HEK293 (cell line): Measurements from ENCODE around the gene ZNF530.

Experiments used
- GLIS1 ChIP-seq: fragments of 450-650 bp; formaldehyde crosslinking; IDR thresholded peaks from 2 replicates; pipeline ENCODE4 v1.5.1; 2016; ENCODE audit warnings: missing biosample characterization, missing genetic modification characterization
- KLF7 ChIP-seq: fragments of 450-650 bp; formaldehyde crosslinking; IDR thresholded peaks from 2 replicates; pipeline ENCODE4 v1.5.1; 2016; ENCODE audit warnings: missing biosample characterization, missing genetic modification characterization, borderline replicate concordance
- KLF9 ChIP-seq: fragments of 450-650 bp; formaldehyde crosslinking; IDR thresholded peaks from 2 replicates; pipeline ENCODE4 v1.5.1; 2016; ENCODE audit warnings: missing biosample characterization, missing genetic modification characterization, low read depth
- YY2 ChIP-seq: fragments of 450-650 bp; formaldehyde crosslinking; IDR thresholded peaks from 2 replicates; pipeline ENCODE4 v1.5.1; 2016; ENCODE audit warnings: missing biosample characterization, missing genetic modification characterization
- ZNF112 ChIP-seq: fragments of 450-650 bp; formaldehyde crosslinking; IDR thresholded peaks from 2 replicates; pipeline ENCODE4 v1.5.0; 2017; ENCODE audit warnings: missing biosample characterization, missing genetic modification characterization
- ZNF132 ChIP-seq: fragments of 450-650 bp; formaldehyde crosslinking; IDR thresholded peaks from 2 replicates; pipeline ENCODE4 v1.5.1; 2017; ENCODE audit warnings: missing biosample characterization, missing genetic modification characterization, borderline replicate concordance
- ZNF184 ChIP-seq: fragments of 450-650 bp; IDR thresholded peaks from 2 replicates; pipeline ENCODE4 v1.5.1; 2018; ENCODE audit warnings: missing biosample characterization, mild to moderate bottlenecking, missing genetic modification characterization
- ZNF211 ChIP-seq: fragments of 450-650 bp; formaldehyde crosslinking; IDR thresholded peaks from 2 replicates; pipeline ENCODE4 v1.5.1; 2016; ENCODE audit warnings: low read depth, missing biosample characterization, missing genetic modification characterization
- ZNF292 ChIP-seq: fragments of 450-650 bp; formaldehyde crosslinking; IDR thresholded peaks from 2 replicates; pipeline ENCODE4 v1.5.1; 2016; ENCODE audit warnings: low read depth, missing biosample characterization, missing genetic modification characterization, borderline replicate concordance
- ZNF335 ChIP-seq: fragments of 450-650 bp; formaldehyde crosslinking; conservative IDR thresholded peaks from 2 replicates; pipeline ENCODE4 v1.5.1; 2016; ENCODE audit warnings: missing biosample characterization, missing genetic modification characterization
- ZNF350 ChIP-seq: fragments of 450-650 bp; formaldehyde crosslinking; IDR thresholded peaks from 2 replicates; pipeline ENCODE4 v1.5.0; 2017; ENCODE audit warnings: missing biosample characterization, mild to moderate bottlenecking, missing genetic modification characterization
- ZNF544 ChIP-seq: fragments of 450-650 bp; formaldehyde crosslinking; IDR thresholded peaks from 2 replicates; pipeline ENCODE4 v1.5.0; 2017; ENCODE audit warnings: missing biosample characterization, missing genetic modification characterization
- ZNF555 ChIP-seq: fragments of 450-650 bp; formaldehyde crosslinking; conservative IDR thresholded peaks from 2 replicates; pipeline ENCODE4 v1.5.1; 2017; ENCODE audit warnings: missing biosample characterization, mild to moderate bottlenecking, missing genetic modification characterization, inconsistent platforms
- ZNF561 ChIP-seq: fragments of 450-650 bp; IDR thresholded peaks from 2 replicates; pipeline ENCODE4 v1.5.1; 2018; ENCODE audit warnings: missing biosample characterization, missing genetic modification characterization, borderline replicate concordance
- ZNF610 ChIP-seq: fragments of 450-650 bp; formaldehyde crosslinking; IDR thresholded peaks from 2 replicates; pipeline ENCODE4 v1.5.1; 2016; ENCODE audit warnings: missing biosample characterization, missing genetic modification characterization, borderline replicate concordance
- ZNF658 ChIP-seq: fragments of 450-650 bp; formaldehyde crosslinking; IDR thresholded peaks from 2 replicates; pipeline ENCODE4; 2016; ENCODE audit warnings: missing biosample characterization, missing genetic modification characterization
- TF ChIP-seq, protein P1 (sequence below): fragments of 450-650 bp; formaldehyde crosslinking; IDR thresholded peaks from 2 replicates; pipeline ENCODE4 v1.5.1; 2016; ENCODE audit warnings: missing biosample characterization, missing genetic modification characterization, low read depth
- TF ChIP-seq, protein P2 (sequence below): fragments of 450-650 bp; formaldehyde crosslinking; optimal IDR thresholded peaks from 2 replicates; pipeline ENCODE3; 2016; ENCODE audit warnings: missing biosample characterization, mild to moderate bottlenecking, missing genetic modification characterization
- TF ChIP-seq, protein P3 (sequence below): fragments of 450-650 bp; formaldehyde crosslinking; IDR thresholded peaks from 2 replicates; pipeline ENCODE4 v1.5.1; 2016; ENCODE audit warnings: missing biosample characterization, missing genetic modification characterization
- TF ChIP-seq, protein P4 (sequence below): fragments of 450-650 bp; formaldehyde crosslinking; IDR thresholded peaks from 2 replicates; pipeline ENCODE4 v1.5.1; 2016; ENCODE audit warnings: missing biosample characterization, missing genetic modification characterization
- TF ChIP-seq, protein P5 (sequence below): fragments of 450-650 bp; formaldehyde crosslinking; IDR thresholded peaks from 2 replicates; pipeline ENCODE4 v1.5.1; 2017; ENCODE audit warnings: missing biosample characterization, missing genetic modification characterization
- TF ChIP-seq, protein P6 (sequence below): fragments of 450-650 bp; formaldehyde crosslinking; IDR thresholded peaks from 2 replicates; pipeline ENCODE4 v1.5.1; 2017; ENCODE audit warnings: missing biosample characterization, missing genetic modification characterization
- TF ChIP-seq, protein P7 (sequence below): fragments of 450-650 bp; IDR thresholded peaks from 2 replicates; pipeline ENCODE4 v1.5.1; 2018; ENCODE audit warnings: missing biosample characterization, mild to moderate bottlenecking, missing genetic modification characterization

The ZNF530 gene

DNA sequence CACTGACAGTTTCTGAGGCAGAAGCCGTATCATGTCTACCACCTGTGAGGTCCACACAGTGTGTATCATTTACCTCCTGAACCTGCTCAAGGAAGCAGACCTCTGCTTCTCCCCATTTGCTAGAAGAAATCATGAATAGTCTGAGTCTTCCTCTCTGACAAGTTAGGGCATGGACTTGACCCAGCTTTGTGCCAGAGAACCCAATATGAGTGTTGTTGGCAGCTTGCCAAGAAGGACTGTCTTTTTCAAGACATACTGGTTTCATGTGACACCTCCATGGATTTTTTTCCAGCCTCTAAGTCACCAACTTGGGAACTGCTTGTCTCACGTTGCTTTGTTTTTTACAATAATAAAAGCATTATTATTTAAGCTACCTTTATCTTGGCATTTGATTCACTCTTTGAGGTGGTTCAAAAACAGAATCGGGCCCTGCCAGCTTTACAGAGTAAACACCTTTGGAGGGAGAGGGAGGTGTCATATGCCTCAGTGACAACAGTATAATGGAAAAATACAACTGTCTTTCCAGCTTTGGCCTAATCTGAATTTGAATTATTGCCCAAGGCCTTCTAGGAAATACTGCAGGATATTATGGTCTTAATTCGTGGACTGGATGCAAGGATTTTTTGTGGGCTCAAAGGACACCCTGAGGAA lies 42.8 kb downstream of the ZNF530 start (continued):
- TF ChIP-seq YY2 (tag by site-specific recombination) (no peak), ZNF292 (no peak), ZNF112 (tag by site-specific recombination) (0 out of 2 replicates have a peak, but pooled peaks have one; percentile 36), ZNF561 (tag by site-specific recombination) (peak; percentile 29; the same call in 1 of the 2 replicates), ZNF184 (0 out of 2 replicates have a peak, but pooled peaks have one; percentile 38), ZNF544 (tag by site-specific recombination) (peak; percentile 82), ZNF658 (no peak), ZNF610 (tag by site-specific recombination) (no peak), ZNF350 (tag by site-specific recombination) (0 out of 2 replicates have a peak, but pooled peaks have one; percentile 52), ZNF335 (tag by site-specific recombination) (no peak), KLF7 (tag by site-specific recombination) (no peak), ZNF211 (tag by site-specific recombination) (no peak), ZNF132 (no peak), GLIS1 (tag by site-specific recombination) (no peak), KLF9 (tag by site-specific recombination) (no peak), ZNF555 (tag by site-specific recombination) (no peak)
- TF ChIP-seq, protein P1, sequence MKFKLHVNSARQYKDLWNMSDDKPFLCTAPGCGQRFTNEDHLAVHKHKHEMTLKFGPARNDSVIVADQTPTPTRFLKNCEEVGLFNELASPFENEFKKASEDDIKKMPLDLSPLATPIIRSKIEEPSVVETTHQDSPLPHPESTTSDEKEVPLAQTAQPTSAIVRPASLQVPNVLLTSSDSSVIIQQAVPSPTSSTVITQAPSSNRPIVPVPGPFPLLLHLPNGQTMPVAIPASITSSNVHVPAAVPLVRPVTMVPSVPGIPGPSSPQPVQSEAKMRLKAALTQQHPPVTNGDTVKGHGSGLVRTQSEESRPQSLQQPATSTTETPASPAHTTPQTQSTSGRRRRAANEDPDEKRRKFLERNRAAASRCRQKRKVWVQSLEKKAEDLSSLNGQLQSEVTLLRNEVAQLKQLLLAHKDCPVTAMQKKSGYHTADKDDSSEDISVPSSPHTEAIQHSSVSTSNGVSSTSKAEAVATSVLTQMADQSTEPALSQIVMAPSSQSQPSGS (tag by site-specific recombination), result no peak
- TF ChIP-seq, protein P2, sequence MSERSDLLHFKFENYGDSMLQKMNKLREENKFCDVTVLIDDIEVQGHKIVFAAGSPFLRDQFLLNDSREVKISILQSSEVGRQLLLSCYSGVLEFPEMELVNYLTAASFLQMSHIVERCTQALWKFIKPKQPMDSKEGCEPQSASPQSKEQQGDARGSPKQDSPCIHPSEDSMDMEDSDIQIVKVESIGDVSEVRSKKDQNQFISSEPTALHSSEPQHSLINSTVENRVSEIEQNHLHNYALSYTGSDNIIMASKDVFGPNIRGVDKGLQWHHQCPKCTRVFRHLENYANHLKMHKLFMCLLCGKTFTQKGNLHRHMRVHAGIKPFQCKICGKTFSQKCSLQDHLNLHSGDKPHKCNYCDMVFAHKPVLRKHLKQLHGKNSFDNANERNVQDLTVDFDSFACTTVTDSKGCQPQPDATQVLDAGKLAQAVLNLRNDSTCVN, result no peak
- TF ChIP-seq, protein P3, sequence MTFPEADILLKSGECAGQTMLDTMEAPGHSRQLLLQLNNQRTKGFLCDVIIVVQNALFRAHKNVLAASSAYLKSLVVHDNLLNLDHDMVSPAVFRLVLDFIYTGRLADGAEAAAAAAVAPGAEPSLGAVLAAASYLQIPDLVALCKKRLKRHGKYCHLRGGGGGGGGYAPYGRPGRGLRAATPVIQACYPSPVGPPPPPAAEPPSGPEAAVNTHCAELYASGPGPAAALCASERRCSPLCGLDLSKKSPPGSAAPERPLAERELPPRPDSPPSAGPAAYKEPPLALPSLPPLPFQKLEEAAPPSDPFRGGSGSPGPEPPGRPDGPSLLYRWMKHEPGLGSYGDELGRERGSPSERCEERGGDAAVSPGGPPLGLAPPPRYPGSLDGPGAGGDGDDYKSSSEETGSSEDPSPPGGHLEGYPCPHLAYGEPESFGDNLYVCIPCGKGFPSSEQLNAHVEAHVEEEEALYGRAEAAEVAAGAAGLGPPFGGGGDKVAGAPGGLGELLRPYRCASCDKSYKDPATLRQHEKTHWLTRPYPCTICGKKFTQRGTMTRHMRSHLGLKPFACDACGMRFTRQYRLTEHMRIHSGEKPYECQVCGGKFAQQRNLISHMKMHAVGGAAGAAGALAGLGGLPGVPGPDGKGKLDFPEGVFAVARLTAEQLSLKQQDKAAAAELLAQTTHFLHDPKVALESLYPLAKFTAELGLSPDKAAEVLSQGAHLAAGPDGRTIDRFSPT (tag by site-specific recombination), result no peak
- TF ChIP-seq, protein P4, sequence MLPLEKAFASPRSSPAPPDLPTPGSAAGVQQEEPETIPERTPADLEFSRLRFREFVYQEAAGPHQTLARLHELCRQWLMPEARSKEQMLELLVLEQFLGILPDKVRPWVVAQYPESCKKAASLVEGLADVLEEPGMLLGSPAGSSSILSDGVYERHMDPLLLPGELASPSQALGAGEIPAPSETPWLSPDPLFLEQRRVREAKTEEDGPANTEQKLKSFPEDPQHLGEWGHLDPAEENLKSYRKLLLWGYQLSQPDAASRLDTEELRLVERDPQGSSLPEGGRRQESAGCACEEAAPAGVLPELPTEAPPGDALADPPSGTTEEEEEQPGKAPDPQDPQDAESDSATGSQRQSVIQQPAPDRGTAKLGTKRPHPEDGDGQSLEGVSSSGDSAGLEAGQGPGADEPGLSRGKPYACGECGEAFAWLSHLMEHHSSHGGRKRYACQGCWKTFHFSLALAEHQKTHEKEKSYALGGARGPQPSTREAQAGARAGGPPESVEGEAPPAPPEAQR, result no peak
- TF ChIP-seq, protein P5, sequence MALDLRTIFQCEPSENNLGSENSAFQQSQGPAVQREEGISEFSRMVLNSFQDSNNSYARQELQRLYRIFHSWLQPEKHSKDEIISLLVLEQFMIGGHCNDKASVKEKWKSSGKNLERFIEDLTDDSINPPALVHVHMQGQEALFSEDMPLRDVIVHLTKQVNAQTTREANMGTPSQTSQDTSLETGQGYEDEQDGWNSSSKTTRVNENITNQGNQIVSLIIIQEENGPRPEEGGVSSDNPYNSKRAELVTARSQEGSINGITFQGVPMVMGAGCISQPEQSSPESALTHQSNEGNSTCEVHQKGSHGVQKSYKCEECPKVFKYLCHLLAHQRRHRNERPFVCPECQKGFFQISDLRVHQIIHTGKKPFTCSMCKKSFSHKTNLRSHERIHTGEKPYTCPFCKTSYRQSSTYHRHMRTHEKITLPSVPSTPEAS (tag by site-specific recombination), result no peak
- TF ChIP-seq, protein P6, sequence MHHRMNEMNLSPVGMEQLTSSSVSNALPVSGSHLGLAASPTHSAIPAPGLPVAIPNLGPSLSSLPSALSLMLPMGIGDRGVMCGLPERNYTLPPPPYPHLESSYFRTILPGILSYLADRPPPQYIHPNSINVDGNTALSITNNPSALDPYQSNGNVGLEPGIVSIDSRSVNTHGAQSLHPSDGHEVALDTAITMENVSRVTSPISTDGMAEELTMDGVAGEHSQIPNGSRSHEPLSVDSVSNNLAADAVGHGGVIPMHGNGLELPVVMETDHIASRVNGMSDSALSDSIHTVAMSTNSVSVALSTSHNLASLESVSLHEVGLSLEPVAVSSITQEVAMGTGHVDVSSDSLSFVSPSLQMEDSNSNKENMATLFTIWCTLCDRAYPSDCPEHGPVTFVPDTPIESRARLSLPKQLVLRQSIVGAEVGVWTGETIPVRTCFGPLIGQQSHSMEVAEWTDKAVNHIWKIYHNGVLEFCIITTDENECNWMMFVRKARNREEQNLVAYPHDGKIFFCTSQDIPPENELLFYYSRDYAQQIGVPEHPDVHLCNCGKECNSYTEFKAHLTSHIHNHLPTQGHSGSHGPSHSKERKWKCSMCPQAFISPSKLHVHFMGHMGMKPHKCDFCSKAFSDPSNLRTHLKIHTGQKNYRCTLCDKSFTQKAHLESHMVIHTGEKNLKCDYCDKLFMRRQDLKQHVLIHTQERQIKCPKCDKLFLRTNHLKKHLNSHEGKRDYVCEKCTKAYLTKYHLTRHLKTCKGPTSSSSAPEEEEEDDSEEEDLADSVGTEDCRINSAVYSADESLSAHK (tag by site-specific recombination), result no peak
- TF ChIP-seq, protein P7, sequence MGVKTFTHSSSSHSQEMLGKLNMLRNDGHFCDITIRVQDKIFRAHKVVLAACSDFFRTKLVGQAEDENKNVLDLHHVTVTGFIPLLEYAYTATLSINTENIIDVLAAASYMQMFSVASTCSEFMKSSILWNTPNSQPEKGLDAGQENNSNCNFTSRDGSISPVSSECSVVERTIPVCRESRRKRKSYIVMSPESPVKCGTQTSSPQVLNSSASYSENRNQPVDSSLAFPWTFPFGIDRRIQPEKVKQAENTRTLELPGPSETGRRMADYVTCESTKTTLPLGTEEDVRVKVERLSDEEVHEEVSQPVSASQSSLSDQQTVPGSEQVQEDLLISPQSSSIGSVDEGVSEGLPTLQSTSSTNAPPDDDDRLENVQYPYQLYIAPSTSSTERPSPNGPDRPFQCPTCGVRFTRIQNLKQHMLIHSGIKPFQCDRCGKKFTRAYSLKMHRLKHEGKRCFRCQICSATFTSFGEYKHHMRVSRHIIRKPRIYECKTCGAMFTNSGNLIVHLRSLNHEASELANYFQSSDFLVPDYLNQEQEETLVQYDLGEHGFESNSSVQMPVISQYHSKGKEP, result peak; percentile 57
